Psoas muscle (tissue), 8 donors: ENCODE data around the gene FYB1. TPM values are rescaled to one million over a fixed set of nuclear protein-coding genes. Genes with fewer than 3 reads are reported as not detected.

Source experiments
- ATAC-seq, 4 donors: fragments of 200-7000 bp; cut with Tn5 transposase; one replicate each; pipeline ENCODE4 v1.9.1; 2020; ENCODE audit warnings: moderate library complexity in 3 of 4, mild to moderate bottlenecking in 2 of 4
- DNase-seq, 2 donors: peaks; one replicate each; pipeline ENCODE4 v3.0.0-alpha.2; 2020
- H3K27ac ChIP-seq: fragments of 200-600 bp; one replicate; pipeline ENCODE4 v1.8.0; 2022
- H3K27me3 ChIP-seq, 3 donors: fragments of 200-600 bp in 1 of 3; one replicate each; pipeline versions ENCODE4 v1.6.1 to v1.8.0; 2013 to 2022; ENCODE audit warnings: low read length in 2 of 3, mild to moderate bottlenecking in 2 of 3, moderate library complexity in 1 of 3; ENCODE audit not compliant: insufficient read depth in 3 of 3
- H3K36me3 ChIP-seq, 2 donors: fragments of 200-600 bp in 1 of 2; one replicate each; pipeline versions ENCODE4 v1.6.1 to v1.8.0; 2013 to 2022; ENCODE audit warnings: low read depth in 1 of 2, mild to moderate bottlenecking in 1 of 2, moderate library complexity in 1 of 2; ENCODE audit not compliant: insufficient read depth in 1 of 2
- H3K4me1 ChIP-seq: fragments of 200-600 bp; one replicate; pipeline ENCODE4 v1.8.0; 2022
- H3K4me3 ChIP-seq: fragments of 200-600 bp; one replicate; pipeline ENCODE4 v1.8.0; 2022; ENCODE audit warnings: mild to moderate bottlenecking
- H3K9me3 ChIP-seq: fragments of 200-600 bp; one replicate; pipeline ENCODE4 v1.8.0; 2022
- WGBS, 3 donors: extraction: QIAGEN DNeasy Blood & Tissue Kit; methylation state at CpG; one replicate each; pipeline versions ENCODE4 v1.1.6 to v1.1.7; 2013; 5-methylcytosine and 5-hydroxymethylcytosine counted together
- intact Hi-C, 2 donors: fragments of 100-400 bp; cut with DNase I; formaldehyde crosslinking; loops; one replicate each; pipeline versions ENCODE4 v1.11.0 to v1.14.2; 2022
- polyA plus RNA-seq, 3 donors: library from polyadenylated mRNA; stranded (reverse); fragments of 200-250 nt; gene quantifications; one replicate each; pipeline ENCODE4 v1.2.3, GENCODE V29; 2013
- total RNA-seq, 4 donors: library from RNA; stranded (reverse); fragmentation: NEBNext Ultra II Directional in 2 of 4; extraction: Animal tissue kit (Norgen Biotek cat#: 25700) in 2 of 4; gene quantifications; one replicate each; pipeline versions ENCODE4 v1.2.1 to v1.2.4, GENCODE V29; 2021 to 2023
- TF ChIP-seq, protein P1 (sequence below): fragments of 200-600 bp; IDR thresholded peaks from one replicate; pipeline ENCODE4 v1.8.0; 2022; ENCODE audit warnings: antibody characterized with exemption
- donor health status: healthy with polysubstance abuse.
- donor health status: DM: no; HTN: no; CAD: no; lungs with moderate emphysema.
- donor health status: Bipolar disorder and iron deficiency.
- donor health status: healthy.
- donor health status: DM: yes; HTN: yes; CAD: no.
- donor health status: DM: no; HTN: no; CAD: no.
- donor health status: DM: no; HTN: no; CAD: no.
- donor health status: DM: yes; HTN: yes; CAD: no.

The FYB1 gene
- total and polyA plus RNA-seq, 7 donors, result 0.22 to 3.2 (median 1.3) TPM

DNA sequence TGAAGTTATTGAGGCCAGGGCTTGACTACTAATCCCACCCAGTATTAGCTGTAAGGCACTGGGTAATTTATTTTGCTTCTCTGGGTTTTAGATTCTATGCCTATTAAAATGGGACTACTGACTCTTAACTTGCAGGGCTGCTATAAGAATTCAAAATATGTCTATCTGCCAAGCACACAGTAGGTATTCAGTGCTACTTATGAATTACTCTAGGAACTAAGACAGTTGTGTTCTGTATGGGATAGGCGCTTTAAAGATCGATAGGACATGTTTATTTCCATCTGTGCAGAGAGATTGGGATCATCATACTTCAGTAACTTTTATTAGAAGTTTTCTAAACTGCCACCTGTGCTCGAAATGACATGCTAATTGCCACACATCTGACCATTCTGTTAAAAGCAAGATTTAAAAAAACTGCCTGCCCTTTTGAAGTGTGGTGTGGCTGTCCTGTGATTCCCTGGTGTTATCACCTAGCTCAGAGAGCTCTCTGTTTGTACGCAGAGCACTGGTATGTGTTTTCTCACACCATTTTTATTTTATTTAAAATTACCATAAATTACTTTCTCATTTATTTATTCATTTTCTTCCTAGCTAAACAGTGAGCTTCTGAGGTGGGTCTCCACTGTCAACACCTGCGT lies 58.7 kb downstream of the FYB1 start:
- intact Hi-C loops, result no loop called here
- H3K4me1 ChIP-seq, result peaks cover 11% of the 10 kb centered on the region
- 54 to 63% (median 59%) methylated on average over 5 of the region's 5 CpGs for WGBS, 3 donors

DNA sequence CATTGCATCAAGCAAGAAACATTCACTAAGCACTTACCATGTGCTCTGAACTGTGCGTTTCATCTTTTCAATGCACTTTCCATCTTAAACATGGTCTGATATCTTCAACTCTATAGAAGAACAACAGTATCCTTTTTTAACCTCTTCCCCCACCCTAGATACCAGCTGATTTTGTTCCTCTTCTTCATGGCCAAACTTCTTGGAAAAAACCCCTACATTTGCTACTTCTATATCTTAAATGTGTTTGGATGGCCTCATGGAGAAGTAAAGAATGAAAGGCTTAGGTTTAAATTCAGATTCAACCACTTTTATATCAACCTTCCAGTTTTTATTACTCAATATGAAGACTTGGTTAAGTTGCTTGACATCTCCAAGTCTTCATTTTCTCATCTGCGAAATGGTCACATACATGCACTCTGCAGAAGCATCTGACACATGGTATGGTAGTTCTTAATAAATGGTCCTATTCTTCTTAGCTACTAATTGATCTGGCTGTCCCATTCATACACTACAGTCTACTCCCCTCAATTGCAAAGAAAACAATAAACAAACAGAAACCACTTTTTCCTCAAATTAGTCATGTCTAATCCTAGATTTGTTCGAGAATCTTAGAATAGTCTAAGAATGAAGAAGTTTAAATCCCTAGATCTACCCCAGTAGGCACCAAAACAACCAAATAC lies 59.4 kb downstream of the FYB1 start:
- Histone ChIP-seq H3K9me3 (peaks cover 3% of the 10 kb centered on the region), H3K4me3 (no peak overlapping the region), H3K27ac (no peak overlapping the region), H3K27me3 (no peaks in the 10 kb centered on the region), H3K4me1 (peaks cover 11% of the 10 kb centered on the region), H3K36me3 (no peaks in the 10 kb centered on the region)
- DNase-seq (no peak), ATAC-seq (no peak)
- whole genome bisulfite sequencing, 3 donors, result 81 to 84% (median 84%) methylated on average over 3 of the region's 3 CpGs
- intact Hi-C loops, result no loop called here
- TF ChIP-seq, protein P1, sequence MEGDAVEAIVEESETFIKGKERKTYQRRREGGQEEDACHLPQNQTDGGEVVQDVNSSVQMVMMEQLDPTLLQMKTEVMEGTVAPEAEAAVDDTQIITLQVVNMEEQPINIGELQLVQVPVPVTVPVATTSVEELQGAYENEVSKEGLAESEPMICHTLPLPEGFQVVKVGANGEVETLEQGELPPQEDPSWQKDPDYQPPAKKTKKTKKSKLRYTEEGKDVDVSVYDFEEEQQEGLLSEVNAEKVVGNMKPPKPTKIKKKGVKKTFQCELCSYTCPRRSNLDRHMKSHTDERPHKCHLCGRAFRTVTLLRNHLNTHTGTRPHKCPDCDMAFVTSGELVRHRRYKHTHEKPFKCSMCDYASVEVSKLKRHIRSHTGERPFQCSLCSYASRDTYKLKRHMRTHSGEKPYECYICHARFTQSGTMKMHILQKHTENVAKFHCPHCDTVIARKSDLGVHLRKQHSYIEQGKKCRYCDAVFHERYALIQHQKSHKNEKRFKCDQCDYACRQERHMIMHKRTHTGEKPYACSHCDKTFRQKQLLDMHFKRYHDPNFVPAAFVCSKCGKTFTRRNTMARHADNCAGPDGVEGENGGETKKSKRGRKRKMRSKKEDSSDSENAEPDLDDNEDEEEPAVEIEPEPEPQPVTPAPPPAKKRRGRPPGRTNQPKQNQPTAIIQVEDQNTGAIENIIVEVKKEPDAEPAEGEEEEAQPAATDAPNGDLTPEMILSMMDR, result no peak

More for the DNA sequence above, 58.7 kb downstream of the FYB1 start:
- no peak for ATAC-seq
- no peaks in the 10 kb centered on the region for H3K27me3 ChIP-seq
- no peak overlapping the region for H3K4me3 ChIP-seq
- peaks cover 6% of the 10 kb centered on the region for H3K9me3 ChIP-seq
- peak overlapping the region; percentile 2 for H3K27ac ChIP-seq
- TF ChIP-seq, protein P1, result no peak
- no peaks in the 10 kb centered on the region for H3K36me3 ChIP-seq
- DNase-seq, result no peak

DNA sequence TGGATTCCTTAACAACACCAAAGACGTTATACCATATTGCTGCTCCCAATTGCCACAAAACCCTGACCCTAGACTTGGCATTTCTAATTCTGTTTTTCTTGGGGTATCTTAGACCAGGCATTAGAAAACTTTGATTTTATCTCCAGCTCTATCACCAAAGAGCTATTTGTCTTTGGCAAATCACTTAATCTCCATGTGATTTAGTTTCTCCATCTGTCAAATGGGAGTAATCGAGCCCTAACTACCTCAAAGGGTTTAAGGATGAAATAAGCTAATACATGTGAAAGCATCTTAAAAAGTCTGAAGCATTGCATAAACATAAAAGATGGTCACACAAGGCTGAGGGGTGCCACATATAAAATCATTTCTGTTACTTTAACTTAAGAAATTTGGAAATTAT lies 60.6 kb downstream of the FYB1 start:
- Histone ChIP-seq H3K27me3 (no peaks in the 10 kb centered on the region), H3K4me3 (no peak overlapping the region), H3K4me1 (peaks cover 11% of the 10 kb centered on the region), H3K27ac (no peak overlapping the region), H3K9me3 (no peaks in the 10 kb centered on the region), H3K36me3 (no peaks in the 10 kb centered on the region)
- intact Hi-C loops, result no loop called here
- TF ChIP-seq, protein P1, result no peak
- no peak for ATAC-seq
- WGBS, 3 donors, result 67 to 71% (median 68%) methylated on average over 2 of the region's 2 CpGs
- no peak for DNase-seq

DNA sequence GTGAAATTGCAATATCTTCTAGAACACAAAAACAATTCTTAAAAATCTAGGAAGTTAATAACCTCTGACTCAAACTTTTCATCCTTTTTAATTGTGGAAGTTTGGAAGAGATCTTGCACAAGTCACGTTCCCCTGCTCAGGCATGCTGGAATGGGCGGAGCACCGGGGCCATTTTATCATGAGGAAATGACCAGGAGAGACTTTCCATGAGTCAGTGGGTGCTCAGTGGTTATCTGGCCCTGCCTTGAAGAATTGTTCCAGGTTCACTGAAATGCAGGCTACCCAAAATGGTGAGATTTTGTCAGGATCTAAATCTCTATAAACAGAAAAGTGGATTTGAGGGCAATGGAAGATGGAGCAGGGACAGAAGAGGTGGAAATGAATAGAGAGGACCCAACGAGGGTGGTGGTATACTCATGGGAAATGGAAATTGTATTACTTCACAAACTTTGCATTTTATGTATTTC lies 61.2 kb downstream of the FYB1 start:
- Histone ChIP-seq H3K36me3 (no peaks in the 10 kb centered on the region), H3K4me3 (no peak overlapping the region), H3K4me1 (peaks cover 11% of the 10 kb centered on the region), H3K27me3 (no peaks in the 10 kb centered on the region), H3K9me3 (no peaks in the 10 kb centered on the region), H3K27ac (no peak overlapping the region)
- DNase-seq, result peak in 1 of 2 donors; percentile 23
- whole genome bisulfite sequencing, 3 donors, result 73 to 78% (median 74%) methylated on average over 4 of the region's 4 CpGs
- ATAC-seq, result no peak
- TF ChIP-seq, protein P1, result no peak
- intact Hi-C loops, result no loop called here
